Activated naive CD4-positive, alpha-beta T cell treated with anti-CD3 and anti-CD28 coated beads, Interleukin-2, amount 50 U/mL, for 24 hours (primary cell): ENCODE results near the gene UVRAG.
"Not testable (repeated sequence)": the region's sequence is repeated elsewhere in the genome, so short reads cannot be mapped to it uniquely, and the experiment has no call there.

Experiments
- H3K27ac Mint-ChIP-seq: one replicate; pipeline ENCODE4 v1.8.0; 2021; ENCODE audit warnings: mild to moderate bottlenecking, mixed read lengths
- H3K27me3 Mint-ChIP-seq: one replicate; pipeline ENCODE4 v1.8.0; 2021; ENCODE audit warnings: mixed read lengths
- H3K36me3 Mint-ChIP-seq: one replicate; pipeline ENCODE4 v1.8.0; 2021; ENCODE audit warnings: mixed read lengths
- H3K4me1 Mint-ChIP-seq: one replicate; pipeline ENCODE4 v1.8.0; 2021; ENCODE audit warnings: mixed read lengths
- H3K4me3 Mint-ChIP-seq: one replicate; pipeline ENCODE4 v1.8.0; 2021; ENCODE audit warnings: mild to moderate bottlenecking, mixed read lengths
- H3K9me3 Mint-ChIP-seq: one replicate; pipeline ENCODE4 v1.8.0; 2021; ENCODE audit warnings: mixed read lengths

The UVRAG gene

GRCh38 chr11:75924966-75925784 lies 110.2 kb downstream of the UVRAG start:
- Mint-ChIP-seq H3K9me3 (no peaks in the 10 kb centered on the region), H3K4me3 (no peak overlapping the region), H3K4me1 (peaks cover 8% of the 10 kb centered on the region), H3K27me3 (no peaks in the 10 kb centered on the region), H3K27ac (no peak overlapping the region), H3K36me3 (peaks cover 4% of the 10 kb centered on the region)

- no peak overlapping the region for H3K4me3 Mint-ChIP-seq
- H3K36me3 Mint-ChIP-seq = peaks cover 6% of the 10 kb centered on the region
Observed at GRCh38 chr11:75925785-75926164, 110.8 kb downstream of the UVRAG start.

GRCh38 chr11:75929706-75930105 lies 114.7 kb downstream of the UVRAG start:
- no peak overlapping the region for H3K27ac Mint-ChIP-seq
- no peaks in the 10 kb centered on the region for H3K27me3 Mint-ChIP-seq
- H3K4me3 Mint-ChIP-seq = no peak overlapping the region
- H3K4me1 Mint-ChIP-seq = peaks cover 4% of the 10 kb centered on the region
- H3K9me3 Mint-ChIP-seq = no peaks in the 10 kb centered on the region
- peaks cover 11% of the 10 kb centered on the region for H3K36me3 Mint-ChIP-seq

More at GRCh38 chr11:75925785-75926164, 110.8 kb downstream of the UVRAG start:
- no peaks in the 10 kb centered on the region for H3K9me3 Mint-ChIP-seq
- peaks cover 8% of the 10 kb centered on the region for H3K4me1 Mint-ChIP-seq
- H3K27ac Mint-ChIP-seq = no peak overlapping the region
- H3K27me3 Mint-ChIP-seq = no peaks in the 10 kb centered on the region

GRCh38 chr11:75930534-75930933 lies 115.5 kb downstream of the UVRAG start:
- H3K4me3 Mint-ChIP-seq = no peak overlapping the region
- no peak overlapping the region for H3K27ac Mint-ChIP-seq
- H3K36me3 Mint-ChIP-seq = peaks cover 13% of the 10 kb centered on the region
- peaks cover 4% of the 10 kb centered on the region for H3K4me1 Mint-ChIP-seq
- H3K9me3 Mint-ChIP-seq = no peaks in the 10 kb centered on the region
- H3K27me3 Mint-ChIP-seq = no peaks in the 10 kb centered on the region

- H3K4me3 Mint-ChIP-seq = no peak overlapping the region
- H3K4me1 Mint-ChIP-seq = peaks cover 4% of the 10 kb centered on the region
- peaks cover 13% of the 10 kb centered on the region for H3K36me3 Mint-ChIP-seq
- no peaks in the 10 kb centered on the region for H3K27me3 Mint-ChIP-seq
- no peak overlapping the region for H3K27ac Mint-ChIP-seq
- H3K9me3 Mint-ChIP-seq = no peaks in the 10 kb centered on the region
Observed at GRCh38 chr11:75931124-75931523, 116.1 kb downstream of the UVRAG start.

GRCh38 chr11:75933736-75934135 lies 118.7 kb downstream of the UVRAG start:
- not testable (repeated sequence) for H3K4me1 Mint-ChIP-seq, H3K27me3 Mint-ChIP-seq, H3K27ac Mint-ChIP-seq, H3K36me3 Mint-ChIP-seq, H3K4me3 Mint-ChIP-seq, H3K9me3 Mint-ChIP-seq

- H3K36me3 Mint-ChIP-seq = peaks cover 9% of the 10 kb centered on the region
- no peaks in the 10 kb centered on the region for H3K27me3 Mint-ChIP-seq
- H3K27ac Mint-ChIP-seq = no peak overlapping the region
- peaks cover 4% of the 10 kb centered on the region for H3K4me1 Mint-ChIP-seq
- H3K4me3 Mint-ChIP-seq = no peak overlapping the region
- H3K9me3 Mint-ChIP-seq = no peaks in the 10 kb centered on the region
Observed at GRCh38 chr11:75934851-75935250, 119.8 kb downstream of the UVRAG start.

- no peak overlapping the region for H3K4me3 Mint-ChIP-seq
- peaks cover 2% of the 10 kb centered on the region for H3K36me3 Mint-ChIP-seq
- H3K27me3 Mint-ChIP-seq = no peaks in the 10 kb centered on the region
- H3K4me1 Mint-ChIP-seq = no peaks in the 10 kb centered on the region
- H3K9me3 Mint-ChIP-seq = no peaks in the 10 kb centered on the region
- H3K27ac Mint-ChIP-seq = no peak overlapping the region
Observed at GRCh38 chr11:75938543-75938942, 123.5 kb downstream of the UVRAG start.

GRCh38 chr11:75939516-75939915 lies 124.5 kb downstream of the UVRAG start:
- no peaks in the 10 kb centered on the region for H3K9me3 Mint-ChIP-seq
- H3K4me1 Mint-ChIP-seq = peaks cover 7% of the 10 kb centered on the region
- peaks cover 2% of the 10 kb centered on the region for H3K36me3 Mint-ChIP-seq
- no peak overlapping the region for H3K27ac Mint-ChIP-seq
- H3K4me3 Mint-ChIP-seq = no peak overlapping the region
- no peaks in the 10 kb centered on the region for H3K27me3 Mint-ChIP-seq

- peaks cover 10% of the 10 kb centered on the region for H3K4me1 Mint-ChIP-seq
Observed at GRCh38 chr11:75939992-75940391, 125.0 kb downstream of the UVRAG start.

GRCh38 chr11:75940911-75941310 lies 125.9 kb downstream of the UVRAG start:
- Mint-ChIP-seq H3K4me3 (no peak overlapping the region), H3K27me3 (no peaks in the 10 kb centered on the region), H3K36me3 (no peaks in the 10 kb centered on the region), H3K4me1 (peaks cover 18% of the 10 kb centered on the region), H3K27ac (no peak overlapping the region), H3K9me3 (no peaks in the 10 kb centered on the region)

More at GRCh38 chr11:75939992-75940391, 125.0 kb downstream of the UVRAG start:
- no peaks in the 10 kb centered on the region for H3K27me3 Mint-ChIP-seq
- no peak overlapping the region for H3K4me3 Mint-ChIP-seq
- H3K9me3 Mint-ChIP-seq = no peaks in the 10 kb centered on the region
- no peak overlapping the region for H3K27ac Mint-ChIP-seq
- no peaks in the 10 kb centered on the region for H3K36me3 Mint-ChIP-seq

GRCh38 chr11:75944515-75944914 lies 129.5 kb downstream of the UVRAG start:
- no peak overlapping the region for H3K4me3 Mint-ChIP-seq
- no peaks in the 10 kb centered on the region for H3K27me3 Mint-ChIP-seq
- H3K9me3 Mint-ChIP-seq = no peaks in the 10 kb centered on the region
- no peaks in the 10 kb centered on the region for H3K36me3 Mint-ChIP-seq
- peaks cover 31% of the 10 kb centered on the region for H3K4me1 Mint-ChIP-seq
- no peak overlapping the region for H3K27ac Mint-ChIP-seq

GRCh38 chr11:75945446-75945845 lies 130.4 kb downstream of the UVRAG start:
- peaks cover 31% of the 10 kb centered on the region for H3K4me1 Mint-ChIP-seq
- no peaks in the 10 kb centered on the region for H3K9me3 Mint-ChIP-seq
- H3K27ac Mint-ChIP-seq = no peak overlapping the region
- H3K36me3 Mint-ChIP-seq = no peaks in the 10 kb centered on the region
- H3K27me3 Mint-ChIP-seq = no peaks in the 10 kb centered on the region
- H3K4me3 Mint-ChIP-seq = no peak overlapping the region

GRCh38 chr11:75945947-75946346 lies 130.9 kb downstream of the UVRAG start:
- H3K36me3 Mint-ChIP-seq = no peaks in the 10 kb centered on the region
- peaks cover 31% of the 10 kb centered on the region for H3K4me1 Mint-ChIP-seq

GRCh38 chr11:75946531-75947530 lies 131.8 kb downstream of the UVRAG start:
- no peaks in the 10 kb centered on the region for H3K9me3 Mint-ChIP-seq
- H3K27me3 Mint-ChIP-seq = no peaks in the 10 kb centered on the region
- no peak overlapping the region for H3K4me3 Mint-ChIP-seq
- H3K4me1 Mint-ChIP-seq = peaks cover 31% of the 10 kb centered on the region
- H3K36me3 Mint-ChIP-seq = no peaks in the 10 kb centered on the region
- H3K27ac Mint-ChIP-seq = no peak overlapping the region

More at GRCh38 chr11:75945947-75946346, 130.9 kb downstream of the UVRAG start:
- Mint-ChIP-seq H3K9me3 (no peaks in the 10 kb centered on the region), H3K4me3 (no peak overlapping the region), H3K27ac (no peak overlapping the region), H3K27me3 (no peaks in the 10 kb centered on the region)
